Measurements from ENCODE around the gene TRABD2B.

DNA sequence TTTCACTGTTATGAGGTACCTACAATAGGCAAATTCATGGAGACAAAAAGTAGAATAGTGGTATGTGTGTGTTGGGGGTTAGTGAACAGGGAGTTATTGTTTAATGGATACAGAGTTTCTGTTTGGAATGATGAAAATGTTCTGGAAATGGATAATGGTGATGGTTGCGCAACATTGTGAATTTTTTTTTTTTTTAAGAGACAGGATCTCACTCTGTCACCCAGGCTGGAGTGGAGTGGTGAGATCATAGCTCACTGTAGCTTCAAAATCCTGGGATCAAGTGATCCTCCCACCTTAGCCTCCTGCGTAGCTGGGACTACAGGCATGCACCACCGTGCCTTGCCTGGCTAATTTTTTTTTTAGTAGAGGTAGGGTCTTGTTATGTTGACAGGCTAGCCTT, 34.5 kb upstream of the TRABD2B start:
- TF ChIP-seq, protein P1, sequence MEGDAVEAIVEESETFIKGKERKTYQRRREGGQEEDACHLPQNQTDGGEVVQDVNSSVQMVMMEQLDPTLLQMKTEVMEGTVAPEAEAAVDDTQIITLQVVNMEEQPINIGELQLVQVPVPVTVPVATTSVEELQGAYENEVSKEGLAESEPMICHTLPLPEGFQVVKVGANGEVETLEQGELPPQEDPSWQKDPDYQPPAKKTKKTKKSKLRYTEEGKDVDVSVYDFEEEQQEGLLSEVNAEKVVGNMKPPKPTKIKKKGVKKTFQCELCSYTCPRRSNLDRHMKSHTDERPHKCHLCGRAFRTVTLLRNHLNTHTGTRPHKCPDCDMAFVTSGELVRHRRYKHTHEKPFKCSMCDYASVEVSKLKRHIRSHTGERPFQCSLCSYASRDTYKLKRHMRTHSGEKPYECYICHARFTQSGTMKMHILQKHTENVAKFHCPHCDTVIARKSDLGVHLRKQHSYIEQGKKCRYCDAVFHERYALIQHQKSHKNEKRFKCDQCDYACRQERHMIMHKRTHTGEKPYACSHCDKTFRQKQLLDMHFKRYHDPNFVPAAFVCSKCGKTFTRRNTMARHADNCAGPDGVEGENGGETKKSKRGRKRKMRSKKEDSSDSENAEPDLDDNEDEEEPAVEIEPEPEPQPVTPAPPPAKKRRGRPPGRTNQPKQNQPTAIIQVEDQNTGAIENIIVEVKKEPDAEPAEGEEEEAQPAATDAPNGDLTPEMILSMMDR (IDR thresholded peaks at IDR 0.05): no peak
- TF ChIP-seq POLR2A (IDR thresholded peaks at IDR 0.05): no peak
